Measurements from ENCODE around the gene TAS1R1.

DNA sequence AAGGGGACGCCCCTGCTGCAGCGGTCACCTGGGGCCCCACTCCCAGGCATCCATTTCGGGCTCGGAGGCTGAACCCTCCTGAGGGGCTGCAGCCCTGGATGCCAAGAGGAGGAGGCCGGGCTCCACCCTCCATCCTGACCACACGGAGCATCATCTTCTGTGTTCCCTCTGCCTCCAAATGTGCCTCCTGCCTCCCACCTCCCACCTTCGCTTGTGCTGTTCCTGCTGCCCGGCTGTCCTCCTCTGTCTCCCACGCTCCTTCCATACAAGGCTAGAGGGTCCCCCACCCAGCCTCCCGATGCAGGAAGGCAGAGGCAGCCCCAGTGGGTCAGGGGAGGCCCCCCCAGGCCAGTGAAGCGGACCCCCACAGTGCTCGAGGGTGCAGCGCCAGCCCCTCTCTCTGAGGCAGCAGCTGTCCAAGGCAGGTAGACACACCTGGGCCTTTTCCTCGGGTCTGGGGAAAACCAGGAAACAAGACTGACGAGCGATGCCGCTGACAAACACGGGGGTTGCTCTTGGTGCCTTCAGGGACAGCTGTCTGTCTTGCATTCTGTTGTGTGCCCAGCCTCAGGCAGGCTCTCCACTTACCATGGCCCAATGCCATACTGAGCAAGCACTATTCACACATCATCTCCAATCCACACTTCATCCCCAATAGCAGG is 46.8 kb upstream of the TAS1R1 start:
- TF ChIP-seq RFX5 (IDR thresholded peaks at IDR 0.05; ENCODE audit: low read depth, low read length) = no peak
- no peak for TF ChIP-seq POLR3G (IDR thresholded peaks at IDR 0.05; ENCODE audit: extremely low read depth, insufficient read length, insufficient replicate concordance)
